ENCODE measurements around the gene NPAS3. TPM values are rescaled to one million over a fixed set of nuclear protein-coding genes. Genes with fewer than 3 reads are reported as not detected.

Gene NPAS3
- polyA plus RNA-seq, 2 of the 4 experiments (the other 2 are of a cell fraction): not detected

- Histone ChIP-seq H3K9me3 (no peaks in the 10 kb centered on the region), H3K4me2 (no peak overlapping the region), H3K4me3 (no peak overlapping the region), H3K27ac (no peak overlapping the region), H3K4me1 (no peaks in the 10 kb centered on the region)
- no peak for TF ChIP-seq BCL3 (IDR thresholded peaks at IDR 0.05)
- no peak for TF ChIP-seq RNF2 (IDR thresholded peaks at IDR 0.05; ENCODE audit: borderline replicate concordance, low read depth)
- no peak for TF ChIP-seq JUNB (IDR thresholded peaks at IDR 0.05)
- no peak for TF ChIP-seq ATOH8 (CRISPR knock-in tag; IDR thresholded peaks at IDR 0.05; ENCODE audit: low read depth)
- no peak for TF ChIP-seq RAD21 (conservative IDR thresholded peaks at IDR 0.05 in 1 of 2, IDR thresholded peaks at IDR 0.05 in 1 of 2)
- no peak for TF ChIP-seq FOSB (CRISPR knock-in tag; IDR thresholded peaks at IDR 0.05)
- TF ChIP-seq NPAS2 (CRISPR knock-in tag; IDR thresholded peaks at IDR 0.05; ENCODE audit: borderline replicate concordance): no peak
- no peak for TF ChIP-seq RCOR1 (IDR thresholded peaks at IDR 0.05; ENCODE audit: low read depth, low read length)
- TF ChIP-seq ZNF302 (CRISPR knock-in tag; IDR thresholded peaks at IDR 0.05): no peak
- TF ChIP-seq EHF (CRISPR knock-in tag; IDR thresholded peaks at IDR 0.05): no peak
- ATAC-seq: no peak
- POLR2A ChIA-PET: no interaction called here
- DNase-seq (ENCODE audit: low read depth in 1 of 2, low spot score in 1 of 2): no peak
- FAIRE-seq: no peak
- WGBS (ENCODE audit: missing lambda C conversion rate): 21% methylated on average over 9 of the region's 9 CpGs
- CTCF ChIA-PET: no interaction called here
Observed at GRCh38 chr14:33696165-33696564, 757.5 kb downstream of the NPAS3 start.

GRCh38 chr14:33699300-33699983 lies 760.8 kb downstream of the NPAS3 start:
- H3K4me3 ChIP-seq: no peak overlapping the region
- no peak overlapping the region for H3K4me2 ChIP-seq
- DNase-seq (ENCODE audit: low read depth in 1 of 2, low spot score in 1 of 2) (no peak), ATAC-seq (no peak), FAIRE-seq (no peak)
- POLR2A ChIA-PET: no interaction called here
- no peak overlapping the region for H3K27ac ChIP-seq
- no peak for TF ChIP-seq MYC (IDR thresholded peaks at IDR 0.05; ENCODE audit: borderline replicate concordance, low read length)
- no peak for TF ChIP-seq ZNF302 (CRISPR knock-in tag; IDR thresholded peaks at IDR 0.05)
- TF ChIP-seq PHF8 (IDR thresholded peaks at IDR 0.05; ENCODE audit: borderline replicate concordance, low read depth): no peak
- TF ChIP-seq NPAS2 (CRISPR knock-in tag; IDR thresholded peaks at IDR 0.05; ENCODE audit: borderline replicate concordance): no peak
- TF ChIP-seq ATOH8 (CRISPR knock-in tag; IDR thresholded peaks at IDR 0.05; ENCODE audit: low read depth): no peak
- TF ChIP-seq EP300 (IDR thresholded peaks at IDR 0.05): no peak
- no peak for TF ChIP-seq TP53 (CRISPR knock-in tag; IDR thresholded peaks at IDR 0.05)
- no peak for TF ChIP-seq POLR2AphosphoS2 (conservative IDR thresholded peaks at IDR 0.05; ENCODE audit: low read length)
- TF ChIP-seq RNF2 (IDR thresholded peaks at IDR 0.05; ENCODE audit: borderline replicate concordance, low read depth): no peak
- TF ChIP-seq E2F6 (IDR thresholded peaks at IDR 0.05; ENCODE audit: borderline replicate concordance, low read depth): no peak
- TF ChIP-seq EHMT2 (IDR thresholded peaks at IDR 0.05; ENCODE audit: low read depth): no peak
- no peak for TF ChIP-seq CHD2 (IDR thresholded peaks at IDR 0.05; ENCODE audit: low read length, partially characterized antibody)
- H3K9me3 ChIP-seq: no peaks in the 10 kb centered on the region
- 30% methylated on average over 12 of the region's 12 CpGs for WGBS (ENCODE audit: missing lambda C conversion rate)
- CTCF ChIA-PET: no interaction called here
- H3K4me1 ChIP-seq: no peaks in the 10 kb centered on the region

- H3K4me1 ChIP-seq: no peaks in the 10 kb centered on the region
- FAIRE-seq (no peak), DNase-seq (ENCODE audit: low read depth in 1 of 2, low spot score in 1 of 2) (no peak), ATAC-seq (no peak)
- POLR2A ChIA-PET: no interaction called here
- no peak overlapping the region for H3K4me2 ChIP-seq
- no peaks in the 10 kb centered on the region for H3K9me3 ChIP-seq
- H3K4me3 ChIP-seq: no peak overlapping the region
- CTCF ChIA-PET: no interaction called here
- 10% methylated on average over 6 of the region's 6 CpGs for WGBS (ENCODE audit: missing lambda C conversion rate)
- TF ChIP-seq RFX5 (IDR thresholded peaks at IDR 0.05): no peak
- no peak for TF ChIP-seq FOSL2 (IDR thresholded peaks at IDR 0.05)
- no peak for TF ChIP-seq FOSL2 (CRISPR knock-in tag; IDR thresholded peaks at IDR 0.05)
- TF ChIP-seq E2F6 (IDR thresholded peaks at IDR 0.05; ENCODE audit: borderline replicate concordance, low read depth): no peak
- TF ChIP-seq NR3C1 (IDR thresholded peaks at IDR 0.05): no peak
- TF ChIP-seq MAFK (IDR thresholded peaks at IDR 0.05; ENCODE audit: partially characterized antibody): peak; percentile 39
- no peak for TF ChIP-seq ZFP36 (IDR thresholded peaks at IDR 0.05; ENCODE audit: borderline replicate concordance, partially characterized antibody)
- no peak overlapping the region for H3K27ac ChIP-seq
Observed at GRCh38 chr14:33700052-33700451, 761.4 kb downstream of the NPAS3 start.

All from A549 (cell line).